SK-N-SH (cell line): Measurements from ENCODE around the gene AKAP3.

Experiments
- CHD2 ChIP-seq: fragments of 150-350 bp; IDR thresholded peaks from 2 replicates; pipeline ENCODE4 v1.6.1; 2018; ENCODE audit warnings: low read length; ENCODE audit not compliant: partially characterized antibody
- CTCF ChIP-seq: fragments of 200-600 bp; sonication (generic); IDR thresholded peaks from 2 replicates; pipeline ENCODE4 v1.6.1; 2017; ENCODE audit warnings: antibody characterized with exemption, mild to moderate bottlenecking, moderate library complexity
- ELF1 ChIP-seq: IDR thresholded peaks from 2 replicates; pipeline ENCODE4 v1.4.0; 2012
- EP300 ChIP-seq, 2 experiments: IDR thresholded peaks; 2 replicates each; pipeline versions ENCODE4 v1.4.0 to v1.6.1; 2012; ENCODE audit warnings: borderline replicate concordance in 1 of 2, low read depth in 1 of 2, low read length in 1 of 2
- GABPA ChIP-seq: IDR thresholded peaks from 2 replicates; pipeline ENCODE4 v1.4.0; 2012; ENCODE audit warnings: low read depth, mild to moderate bottlenecking
- NRF1 ChIP-seq: IDR thresholded peaks from 2 replicates; pipeline ENCODE4 v1.6.1; 2012; ENCODE audit warnings: low read depth, mild to moderate bottlenecking, low read length
- POLR2AphosphoS5 ChIP-seq: IDR thresholded peaks from 2 replicates; pipeline ENCODE4 v1.6.1; 2012; ENCODE audit warnings: low read depth, low read length
- TAF1 ChIP-seq: IDR thresholded peaks from 2 replicates; pipeline ENCODE4 v1.6.1; 2012; ENCODE audit warnings: low read depth, mild to moderate bottlenecking, low read length, moderate library complexity, borderline replicate concordance
- TCF12 ChIP-seq: IDR thresholded peaks from 2 replicates; pipeline ENCODE4 v1.4.0; 2012
- TEAD4 ChIP-seq: IDR thresholded peaks from 2 replicates; pipeline ENCODE4 v1.4.0; 2012; ENCODE audit warnings: mild to moderate bottlenecking, borderline replicate concordance; ENCODE audit not compliant: insufficient read depth
- USF1 ChIP-seq: IDR thresholded peaks from 2 replicates; pipeline ENCODE4 v1.4.0; 2012; ENCODE audit warnings: low read depth, borderline replicate concordance
- USF2 ChIP-seq: fragments of 150-350 bp; IDR thresholded peaks from 2 replicates; pipeline ENCODE4 v1.6.1; 2017; ENCODE audit warnings: antibody characterized with exemption, low read length, low read depth, borderline replicate concordance

GRCh38 chr12:4690760-4691159, 41.9 kb upstream of the AKAP3 start:
- TF ChIP-seq CHD2 (no peak), EP300 (IDR thresholded peaks at IDR 0.05; ENCODE audit: borderline replicate concordance in 1 of 2, low read depth in 1 of 2, low read length in 1 of 2) (no peak), POLR2AphosphoS5 (no peak), CTCF (no peak), USF2 (no peak), TAF1 (no peak), GABPA (no peak), NRF1 (no peak), TCF12 (no peak), ELF1 (no peak), TEAD4 (no peak), USF1 (no peak)
